HG03342 (cell line): Measurements from ENCODE around the gene ME1.
"Not testable (repeated sequence)": the region's sequence is repeated elsewhere in the genome, so short reads cannot be mapped to it uniquely, and the experiment has no call there.

Source experiments
- ATAC-seq: cut with Tn5 transposase; IDR thresholded peaks from one replicate; pipeline ENCODE4 v1.9.1; 2021; ENCODE audit warnings: mild to moderate bottlenecking, moderate library complexity; ENCODE audit not compliant: unreplicated experiment

The ME1 gene

GRCh38 chr6:83193747-83194566 lies 236.9 kb downstream of the ME1 start:
- ATAC-seq, result peak; percentile 8

- peak; percentile 97 for ATAC-seq
Observed at GRCh38 chr6:83192871-83193746, 237.7 kb downstream of the ME1 start, which contains the start of the genes PGM3 and RWDD2A. Gene PGM3 (minus strand): TSS chr6:83193265. CDS start chr6:83191012, 2,253 bp downstream. Gene RWDD2A (plus strand): TSS chr6:83193357. CDS start chr6:83194452, 1,095 bp downstream.

DNA sequence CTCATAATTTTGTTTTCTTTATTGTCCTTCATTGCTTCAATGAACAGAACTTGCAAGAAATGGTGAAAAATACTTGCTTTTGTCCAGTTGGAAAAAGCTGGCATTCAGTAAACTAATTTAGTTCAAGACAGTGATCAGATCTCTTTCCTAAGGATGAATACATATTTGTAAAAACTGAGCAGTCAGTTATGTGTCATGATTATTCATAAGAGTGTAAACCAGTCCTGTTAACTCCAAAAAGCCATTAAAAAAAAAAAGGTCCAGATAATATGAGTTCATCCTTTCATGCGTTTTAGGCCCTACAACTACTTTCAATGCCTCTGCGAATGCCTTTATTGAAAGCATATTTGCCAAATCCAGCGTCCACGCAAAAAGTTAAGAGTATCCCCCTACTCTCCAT lies 238.4 kb downstream of the ME1 start:
- ATAC-seq, result no peak

GRCh38 chr6:83191974-83192373 lies 238.9 kb downstream of the ME1 start:
- not testable (repeated sequence) for ATAC-seq

GRCh38 chr6:83190626-83191025 lies 240.2 kb downstream of the ME1 start:
- ATAC-seq, result no peak

GRCh38 chr6:83188501-83188900 lies 242.3 kb downstream of the ME1 start:
- ATAC-seq, result no peak

GRCh38 chr6:83185096-83185495 lies 245.8 kb downstream of the ME1 start:
- no peak for ATAC-seq

DNA sequence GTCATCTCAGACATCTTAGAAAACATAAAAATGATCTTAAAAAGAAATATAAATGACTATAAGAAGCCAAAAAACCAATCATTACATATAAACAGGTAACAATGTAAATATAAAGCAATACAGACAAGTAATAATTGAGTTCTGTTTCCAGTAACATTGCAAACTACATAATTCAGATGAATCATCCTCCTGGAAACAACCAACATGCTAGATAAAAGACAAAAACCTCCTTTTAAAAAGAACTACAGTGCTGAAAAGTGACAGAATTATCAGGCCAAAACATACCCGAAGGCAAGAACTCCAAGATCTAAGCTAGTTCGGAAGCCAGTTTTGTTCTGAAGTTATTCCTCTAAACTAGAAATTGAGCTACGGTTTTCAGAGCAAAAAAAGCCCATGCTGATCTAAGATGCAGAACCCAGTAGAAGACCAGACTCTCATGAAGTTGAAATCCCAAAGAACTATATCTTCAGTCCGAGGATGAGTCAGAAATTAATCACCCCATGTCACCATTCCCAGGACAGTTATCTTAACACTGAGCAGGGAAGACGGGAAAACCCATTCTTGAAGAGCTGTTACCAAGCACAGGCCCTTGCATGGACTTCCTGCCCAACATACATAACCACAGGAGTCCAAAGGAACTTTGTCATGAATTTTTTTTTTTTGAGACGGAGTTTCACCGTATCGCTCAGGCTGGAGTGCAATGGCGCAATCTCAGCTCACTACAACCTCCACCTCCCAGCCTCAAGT lies 247.6 kb downstream of the ME1 start:
- no peak for ATAC-seq

- no peak for ATAC-seq
Observed at GRCh38 chr6:83182114-83182513, 248.7 kb downstream of the ME1 start.

- no peak for ATAC-seq
Observed at GRCh38 chr6:83180426-83180950, 250.4 kb downstream of the ME1 start.

DNA sequence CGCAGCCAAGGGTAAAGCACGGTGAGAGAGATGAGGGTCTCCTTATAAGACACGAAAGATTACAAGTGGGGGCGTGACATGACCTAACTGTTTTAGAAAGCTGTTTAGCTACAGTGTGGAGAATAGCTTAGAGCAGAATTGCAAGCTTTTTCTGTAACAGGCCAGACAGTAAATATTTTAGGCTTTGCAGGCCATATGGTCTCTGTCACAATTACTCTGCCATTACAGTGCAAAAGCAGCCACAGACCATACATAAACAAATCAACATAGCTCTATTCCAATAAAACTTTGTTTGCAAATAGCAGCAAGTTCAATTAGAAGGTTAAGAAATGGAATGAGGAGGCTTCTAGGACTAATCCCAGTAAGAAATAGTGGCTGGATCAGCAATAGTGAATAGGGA lies 254.6 kb downstream of the ME1 start:
- no peak for ATAC-seq

GRCh38 chr6:83169511-83169910 lies 261.3 kb downstream of the ME1 start:
- no peak for ATAC-seq

- no peak for ATAC-seq
Observed at GRCh38 chr6:83169106-83169505, 261.7 kb downstream of the ME1 start.

DNA sequence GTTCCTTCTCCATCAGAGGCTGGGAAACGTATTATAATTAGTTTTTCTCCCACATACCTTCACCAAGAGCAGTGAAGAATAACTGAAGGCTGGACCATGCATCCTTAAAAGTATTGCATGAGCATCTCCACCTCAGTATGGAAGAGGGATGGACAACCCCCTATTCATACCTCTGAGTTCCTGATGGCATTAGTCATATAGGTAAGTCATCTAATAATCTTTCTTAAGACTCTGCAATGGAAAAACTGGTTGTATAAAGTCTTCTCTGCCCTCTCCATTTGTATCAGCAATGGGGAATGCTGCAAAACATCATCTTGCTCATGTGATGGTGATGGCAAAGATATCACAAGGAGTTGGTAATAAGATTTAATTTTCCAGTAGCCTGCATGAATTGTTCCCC lies 262.3 kb downstream of the ME1 start:
- no peak for ATAC-seq

- ATAC-seq, result no peak
Observed at GRCh38 chr6:83167726-83168278, 263.0 kb downstream of the ME1 start.
